Kasumi-1 (cell line): ENCODE measurements around the gene ARHGDIB.

ENCODE experiments used
- DNase-seq, 2 experiments: peaks; one replicate each; lab custom pipeline; 2025; lab: John Stamatoyannopoulos, UW

The ARHGDIB gene

DNA sequence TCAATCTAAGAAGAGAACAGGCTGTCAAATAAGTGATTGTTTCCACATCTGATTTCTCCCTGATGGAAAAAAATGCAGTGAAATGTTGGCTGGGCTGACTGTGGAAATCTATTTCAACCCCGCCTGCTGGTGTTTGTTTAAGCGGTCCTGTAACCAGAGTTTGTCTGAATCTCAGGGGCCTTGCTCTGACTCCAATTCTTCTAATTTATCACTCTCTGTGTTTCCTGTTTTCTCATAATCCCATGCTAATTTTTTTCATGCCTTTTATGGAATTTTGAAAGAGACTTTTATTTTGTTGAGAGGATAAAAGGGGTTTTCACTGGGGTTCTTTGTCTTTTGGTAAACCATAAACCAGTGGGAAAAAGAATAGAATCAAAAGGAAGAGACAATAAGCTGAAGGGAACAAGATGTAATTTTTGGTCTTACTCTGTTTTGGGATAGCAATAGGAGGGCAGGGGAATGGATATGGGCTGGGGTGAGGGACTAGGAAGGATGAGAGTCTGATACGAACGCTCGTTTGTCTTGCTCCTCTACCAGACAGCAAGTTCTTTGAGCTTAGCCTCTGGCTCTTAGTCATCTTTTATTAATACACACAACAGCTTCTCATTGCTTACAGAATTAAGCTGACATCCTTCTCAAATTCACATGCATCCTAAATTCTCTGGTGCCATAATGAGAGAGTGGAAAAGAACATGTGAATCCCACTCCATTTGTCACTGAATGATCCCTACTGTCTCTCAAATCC, 67.7 kb downstream of the ARHGDIB start:
- DNase-seq: no peak

DNA sequence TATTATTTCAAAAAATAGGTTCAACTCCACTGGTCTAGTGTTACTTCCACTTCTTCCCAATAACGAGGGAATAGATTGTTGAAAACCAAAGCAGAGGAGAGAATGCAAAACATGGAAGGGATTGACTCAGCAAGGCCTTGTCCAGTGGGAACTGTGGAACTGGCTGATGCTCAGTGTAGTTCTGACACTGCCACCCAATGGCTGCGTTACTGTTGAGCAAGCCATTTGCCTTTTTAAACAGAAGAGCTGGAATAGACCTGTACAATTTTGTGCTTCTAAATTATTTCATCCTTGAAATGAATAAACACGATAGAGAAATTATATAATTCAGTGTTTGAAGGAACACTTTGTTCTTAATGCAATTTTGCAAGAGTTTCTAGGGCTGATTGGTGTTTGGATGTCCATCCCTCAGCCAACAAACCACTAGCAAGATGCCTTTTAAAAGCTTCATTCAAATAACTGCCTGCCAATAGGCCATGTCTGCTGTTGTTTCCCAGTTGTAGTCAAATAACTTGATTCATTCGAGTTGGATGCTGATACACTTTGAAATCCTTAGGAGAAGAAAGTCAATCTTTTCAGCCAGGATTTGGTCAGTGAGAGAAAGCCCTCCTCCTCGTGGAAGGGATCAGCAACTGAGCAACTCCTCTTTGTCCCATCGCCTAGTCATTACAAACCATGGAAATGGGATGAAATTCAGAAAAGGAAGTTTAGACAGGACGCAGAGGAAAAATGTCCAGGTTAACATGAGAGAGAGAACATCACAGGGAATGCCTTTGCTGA, 68.5 kb downstream of the ARHGDIB start:
- DNase-seq: no peak
